GM12872 (cell line): Measurements from ENCODE around the gene UTP25.

ENCODE experiments used
- CTCF ChIP-seq: IDR thresholded peaks from 3 replicates; pipeline ENCODE4 v1.5.1; 2011; ENCODE audit warnings: low read depth, mild to moderate bottlenecking, low read length, moderate library complexity; ENCODE audit not compliant: insufficient read depth

Gene UTP25

GRCh38 chr1:209827384-209828262 is at the start of gene UTP25:
Gene UTP25, plus strand, starts transcription at chr1:209827972. Its CDS starts 92 bp downstream, at chr1:209828064.
- peak; percentile 79 for TF ChIP-seq CTCF

- TF ChIP-seq CTCF, result no peak
Observed at GRCh38 chr1:209778102-209778501, 49.7 kb upstream of the UTP25 start.

- no peak for TF ChIP-seq CTCF
Observed at GRCh38 chr1:209780268-209780667, 47.5 kb upstream of the UTP25 start.

- no peak for TF ChIP-seq CTCF
Observed at GRCh38 chr1:209783386-209783785, 44.4 kb upstream of the UTP25 start.

- no peak for TF ChIP-seq CTCF
Observed at GRCh38 chr1:209784265-209785169, 43.3 kb upstream of the UTP25 start, which contains the start of gene C1orf74. Gene C1orf74, minus strand, starts transcription at chr1:209784559. Its CDS starts 925 bp downstream, at chr1:209783634.

- no peak for TF ChIP-seq CTCF
Observed at GRCh38 chr1:209785592-209785991, 42.2 kb upstream of the UTP25 start.

- TF ChIP-seq CTCF, result no peak
Observed at GRCh38 chr1:209786146-209786545, 41.6 kb upstream of the UTP25 start.
